SK-N-SH (cell line): Measurements from ENCODE around the gene ARHGAP26. TPM values are rescaled to one million over a fixed set of nuclear protein-coding genes. Genes with fewer than 3 reads are reported as not detected.

Experiments used
- CTCF ChIA-PET: fragments of 300-600, 350-600 bp; formaldehyde crosslinking; extraction: SDS; loops from one replicate; lab custom pipeline; 2021; lab: Yijun Ruan, JAX
- POLR2A ChIA-PET: fragments of 350-600 bp; sonication (Branson Sonifier 250); formaldehyde crosslinking; extraction: SDS; loops from one replicate; lab custom pipeline; 2020; ENCODE audit warnings: antibody characterized with exemption, inconsistent platforms; lab: Yijun Ruan, JAX
- DNase-seq: peaks from one replicate; pipeline ENCODE4 v3.0.0; 2012
- H2AFZ ChIP-seq: fragments of 200-600 bp; sonication (generic); 2 replicates; pipeline ENCODE4 v1.8.1; 2016; ENCODE audit warnings: antibody characterized with exemption, mild to moderate bottlenecking, low read depth
- H3F3A ChIP-seq: fragments of 200-600 bp; sonication (generic); replicated peaks from 2 replicates; pipeline ENCODE3; 2016; ENCODE audit warnings: antibody characterized with exemption, mild to moderate bottlenecking; ENCODE audit not compliant: insufficient read depth
- H3K27ac ChIP-seq, 2 experiments: fragments of 200-500 bp in 1 of 2; fragments of 200-600 bp in 1 of 2; sonication (Bioruptor generic) in 1 of 2; sonication (generic), shearing (Covaris generic) in 1 of 2; 2 replicates each; pipeline versions ENCODE4 v1.5.1 to v1.6.1; 2014 to 2016; ENCODE audit warnings: low read depth in 2 of 2, inconsistent platforms in 1 of 2, low read length in 1 of 2, mild to moderate bottlenecking in 1 of 2, mixed read lengths in 1 of 2
- H3K27me3 ChIP-seq: fragments of 200-600 bp; sonication (generic), shearing (Covaris generic); 2 replicates; pipeline ENCODE4 v1.6.1; 2016; ENCODE audit warnings: mixed run types; ENCODE audit not compliant: insufficient read depth
- H3K36me3 ChIP-seq, 2 experiments: fragments of 200-500 bp in 1 of 2; fragments of 200-600 bp in 1 of 2; sonication (Bioruptor generic) in 1 of 2; sonication (generic) in 1 of 2; replicated peaks in 1 of 2; 2 replicates each; pipeline versions ENCODE3 to v1.5.1; 2014 to 2016; ENCODE audit warnings: low read length in 1 of 2, mild to moderate bottlenecking in 1 of 2; ENCODE audit not compliant: insufficient read depth in 2 of 2, control insufficient read depth in 1 of 2
- H3K4me1 ChIP-seq, 2 experiments: fragments of 200-500 bp in 1 of 2; fragments of 200-600 bp in 1 of 2; sonication (Bioruptor generic) in 1 of 2; sonication (generic), shearing (Covaris generic) in 1 of 2; 2 replicates each; pipeline versions ENCODE4 v1.5.1 to v1.6.1; 2014 to 2016; ENCODE audit warnings: low read depth in 1 of 2, low read length in 1 of 2, mixed run types in 1 of 2; ENCODE audit not compliant: insufficient read depth in 2 of 2, control insufficient read depth in 1 of 2
- H3K4me2 ChIP-seq: fragments of 200-600 bp; sonication (generic), shearing (Covaris generic); 2 replicates; pipeline ENCODE4 v1.6.1; 2017; ENCODE audit warnings: mixed run types
- H3K4me3 ChIP-seq, 2 experiments: fragments of 200-500 bp in 1 of 2; fragments of 200-600 bp in 1 of 2; sonication (Bioruptor generic) in 1 of 2; sonication (generic), shearing (Covaris generic) in 1 of 2; 2 replicates each; pipeline versions ENCODE4 v1.5.1 to v1.8.1; 2014 to 2016; ENCODE audit warnings: low read depth in 2 of 2, inconsistent platforms in 1 of 2, low read length in 1 of 2, mild to moderate bottlenecking in 1 of 2, mixed read lengths in 1 of 2, moderate library complexity in 1 of 2
- H3K79me2 ChIP-seq: fragments of 200-600 bp; sonication (generic); 2 replicates; pipeline ENCODE4 v1.8.1; 2017; ENCODE audit warnings: mild to moderate bottlenecking; ENCODE audit not compliant: insufficient read depth
- H3K9ac ChIP-seq: fragments of 200-600 bp; sonication (generic); 2 replicates; pipeline ENCODE4 v1.6.1; 2017; ENCODE audit warnings: mixed run types
- H3K9me2 ChIP-seq: fragments of 200-600 bp; sonication (generic); 2 replicates; pipeline ENCODE4 v1.6.1; 2017; ENCODE audit warnings: mixed run types
- H3K9me3 ChIP-seq: fragments of 200-600 bp; sonication (generic); 2 replicates; pipeline ENCODE4 v1.6.1; 2017; ENCODE audit warnings: mixed run types, mild to moderate bottlenecking, moderate library complexity
- H4K20me1 ChIP-seq: fragments of 200-600 bp; sonication (generic); 2 replicates; pipeline ENCODE4 v1.6.1; 2017; ENCODE audit warnings: mild to moderate bottlenecking, mixed run types; ENCODE audit not compliant: insufficient read depth
- EP300 ChIP-seq, 2 experiments: IDR thresholded peaks; 2 replicates each; pipeline versions ENCODE4 v1.4.0 to v1.6.1; 2012; ENCODE audit warnings: borderline replicate concordance in 1 of 2, low read depth in 1 of 2, low read length in 1 of 2
- JUND ChIP-seq: IDR thresholded peaks from 2 replicates; pipeline ENCODE4 v1.4.0; 2012
- NRF1 ChIP-seq: IDR thresholded peaks from 2 replicates; pipeline ENCODE4 v1.6.1; 2012; ENCODE audit warnings: low read depth, mild to moderate bottlenecking, low read length
- RAD21 ChIP-seq: IDR thresholded peaks from 2 replicates; pipeline ENCODE4 v1.6.1; 2012; ENCODE audit warnings: mild to moderate bottlenecking, low read length
- RCOR1 ChIP-seq: fragments of 150-350 bp; IDR thresholded peaks from 2 replicates; pipeline ENCODE4 v1.6.1; 2017; ENCODE audit warnings: antibody characterized with exemption, low read length
- SIN3A ChIP-seq: IDR thresholded peaks from 2 replicates; pipeline ENCODE4 v1.6.1; 2012; ENCODE audit warnings: low read depth, mild to moderate bottlenecking, low read length, moderate library complexity, borderline replicate concordance
- TAF1 ChIP-seq: IDR thresholded peaks from 2 replicates; pipeline ENCODE4 v1.6.1; 2012; ENCODE audit warnings: low read depth, mild to moderate bottlenecking, low read length, moderate library complexity, borderline replicate concordance
- TCF12 ChIP-seq: IDR thresholded peaks from 2 replicates; pipeline ENCODE4 v1.4.0; 2012
- TEAD4 ChIP-seq: IDR thresholded peaks from 2 replicates; pipeline ENCODE4 v1.4.0; 2012; ENCODE audit warnings: mild to moderate bottlenecking, borderline replicate concordance; ENCODE audit not compliant: insufficient read depth
- YY1 ChIP-seq: IDR thresholded peaks from 2 replicates; pipeline ENCODE4 v1.4.0; 2012; ENCODE audit warnings: low read depth, mild to moderate bottlenecking
- WGBS: methylation state at CpG from one replicate; pipeline ENCODE4 v1.1.6; 2017; ENCODE audit warnings: low lambda C conversion rate; 5-methylcytosine and 5-hydroxymethylcytosine counted together
- polyA plus RNA-seq, 3 experiments: library from polyadenylated mRNA; depleted of rRNA; stranded (reverse); fragments of >200 nt; gene quantifications; 2 replicates each; pipeline ENCODE4 v1.2.3, GENCODE V29; 2012
- TF ChIP-seq, protein P1 (sequence below): IDR thresholded peaks from 2 replicates; pipeline ENCODE4 v1.4.0; 2012; ENCODE audit warnings: low read depth, borderline replicate concordance
- TF ChIP-seq, protein P2 (sequence below): fragments of 150-350 bp; IDR thresholded peaks from 2 replicates; pipeline ENCODE4 v1.6.1; 2017; ENCODE audit warnings: antibody characterized with exemption, low read length, low read depth, borderline replicate concordance

Gene ARHGAP26
- polyA plus RNA-seq, 1 of the 3 experiments (the other 2 are of a cell fraction), result 6.1 TPM

DNA sequence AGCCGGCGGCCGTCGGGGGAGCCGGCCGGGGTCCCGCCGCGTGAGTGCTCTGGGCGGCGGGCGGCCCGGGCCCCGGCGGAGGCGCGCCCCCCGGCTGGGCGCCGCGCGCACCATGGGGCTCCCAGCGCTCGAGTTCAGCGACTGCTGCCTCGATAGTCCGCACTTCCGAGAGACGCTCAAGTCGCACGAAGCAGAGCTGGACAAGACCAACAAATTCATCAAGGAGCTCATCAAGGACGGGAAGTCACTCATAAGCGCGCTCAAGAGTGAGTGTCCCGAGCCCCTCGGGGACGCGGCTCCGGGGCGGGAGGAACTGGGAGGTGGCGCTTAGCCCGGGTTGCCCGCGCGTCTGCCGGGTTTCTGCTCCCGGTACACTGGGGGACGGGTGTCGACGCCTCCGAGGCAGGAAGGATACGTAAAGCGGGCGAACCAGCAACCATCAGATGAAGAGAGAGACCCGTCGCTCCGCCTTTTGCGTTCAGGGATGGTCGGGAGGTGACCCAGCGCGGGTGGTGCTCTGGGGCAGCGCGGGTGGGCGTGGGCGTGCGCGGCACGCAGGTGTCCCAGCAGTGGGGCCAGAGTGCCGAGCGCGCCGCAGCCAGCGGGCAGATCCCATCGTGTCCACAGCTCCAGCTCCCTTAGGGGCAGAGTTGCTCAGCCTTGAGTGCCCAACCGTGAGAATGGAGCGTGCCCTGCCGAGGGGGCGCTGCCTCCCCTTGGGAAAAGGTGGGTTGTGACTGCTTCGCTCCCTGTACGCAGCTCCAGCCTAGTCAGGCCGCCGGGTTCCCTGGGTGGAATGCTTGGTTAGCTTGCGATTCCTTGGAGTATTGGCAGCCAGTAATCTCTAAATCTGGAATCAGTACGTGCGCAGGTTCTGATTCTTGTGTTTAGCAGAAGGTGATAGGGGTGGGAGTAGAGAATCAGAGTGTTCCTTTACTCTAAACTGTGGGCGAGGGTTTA is 753 bp downstream of the ARHGAP26 start (continued):
- TF ChIP-seq, protein P1, sequence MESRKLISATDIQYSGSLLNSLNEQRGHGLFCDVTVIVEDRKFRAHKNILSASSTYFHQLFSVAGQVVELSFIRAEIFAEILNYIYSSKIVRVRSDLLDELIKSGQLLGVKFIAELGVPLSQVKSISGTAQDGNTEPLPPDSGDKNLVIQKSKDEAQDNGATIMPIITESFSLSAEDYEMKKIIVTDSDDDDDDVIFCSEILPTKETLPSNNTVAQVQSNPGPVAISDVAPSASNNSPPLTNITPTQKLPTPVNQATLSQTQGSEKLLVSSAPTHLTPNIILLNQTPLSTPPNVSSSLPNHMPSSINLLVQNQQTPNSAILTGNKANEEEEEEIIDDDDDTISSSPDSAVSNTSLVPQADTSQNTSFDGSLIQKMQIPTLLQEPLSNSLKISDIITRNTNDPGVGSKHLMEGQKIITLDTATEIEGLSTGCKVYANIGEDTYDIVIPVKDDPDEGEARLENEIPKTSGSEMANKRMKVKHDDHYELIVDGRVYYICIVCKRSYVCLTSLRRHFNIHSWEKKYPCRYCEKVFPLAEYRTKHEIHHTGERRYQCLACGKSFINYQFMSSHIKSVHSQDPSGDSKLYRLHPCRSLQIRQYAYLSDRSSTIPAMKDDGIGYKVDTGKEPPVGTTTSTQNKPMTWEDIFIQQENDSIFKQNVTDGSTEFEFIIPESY, result no peak
- no peak for TF ChIP-seq TAF1
- no peak for TF ChIP-seq EP300 (IDR thresholded peaks at IDR 0.05; ENCODE audit: borderline replicate concordance in 1 of 2, low read depth in 1 of 2, low read length in 1 of 2)
- no peak for TF ChIP-seq TCF12
- 0 out of 2 replicates have a peak, but pooled peaks have one; percentile 18 for TF ChIP-seq SIN3A
- TF ChIP-seq RAD21, result peak; percentile 65
- no peak for TF ChIP-seq NRF1
- TF ChIP-seq, protein P2, sequence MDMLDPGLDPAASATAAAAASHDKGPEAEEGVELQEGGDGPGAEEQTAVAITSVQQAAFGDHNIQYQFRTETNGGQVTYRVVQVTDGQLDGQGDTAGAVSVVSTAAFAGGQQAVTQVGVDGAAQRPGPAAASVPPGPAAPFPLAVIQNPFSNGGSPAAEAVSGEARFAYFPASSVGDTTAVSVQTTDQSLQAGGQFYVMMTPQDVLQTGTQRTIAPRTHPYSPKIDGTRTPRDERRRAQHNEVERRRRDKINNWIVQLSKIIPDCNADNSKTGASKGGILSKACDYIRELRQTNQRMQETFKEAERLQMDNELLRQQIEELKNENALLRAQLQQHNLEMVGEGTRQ, result no peak
- TF ChIP-seq TEAD4, result no peak
- TF ChIP-seq JUND, result no peak

DNA sequence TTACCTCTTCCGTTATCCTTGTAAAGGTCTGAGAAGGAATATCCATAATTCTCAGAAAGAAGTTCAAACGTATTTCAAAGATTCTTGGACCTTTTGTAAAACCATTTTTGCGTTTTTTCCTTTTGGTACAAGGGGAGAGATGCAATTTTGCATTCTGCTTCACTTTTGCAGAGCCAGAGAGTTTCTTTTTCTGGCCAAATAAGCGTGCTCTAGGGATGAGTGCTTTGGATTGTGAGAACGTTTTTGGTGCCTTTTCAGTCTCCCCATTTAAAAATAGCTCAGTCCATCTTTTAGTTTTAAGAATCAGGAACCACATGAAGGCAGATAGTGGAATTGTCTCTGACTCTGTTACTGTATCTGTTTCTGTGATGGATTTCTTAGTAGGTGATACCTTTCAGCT is 1.5 kb downstream of the ARHGAP26 start:
- H3K9ac ChIP-seq, result peak overlapping the region; percentile 68; the same call in 1 of the 2 replicates
- no peaks in the 10 kb centered on the region for H3K9me2 ChIP-seq
- peak overlapping the region; percentile 52 to 89 for H3K27ac ChIP-seq
- H3K4me1 ChIP-seq, result peaks cover 12 to 17% of the 10 kb centered on the region in 2 experiments; a peak in 3 of 4 replicates
- no peaks in the 10 kb centered on the region for H3K36me3 ChIP-seq
- 0 out of 2 replicates have a peak overlapping the region, but pooled peaks have one; percentile 89 for H2AFZ ChIP-seq
- peak overlapping the region; percentile 92 for H3K4me2 ChIP-seq
- H3K4me3 ChIP-seq, result peak overlapping the region; percentile 70 to 87
- DNase-seq, result no peak
- H3K79me2 ChIP-seq, result no peaks in the 10 kb centered on the region
- TF ChIP-seq YY1 (no peak), NRF1 (no peak), RCOR1 (no peak)
- H3F3A ChIP-seq, result no peaks in the 10 kb centered on the region
- POLR2A ChIA-PET, result interaction anchor here (1.3 to 2.4 kb wide), 3 partner anchors 12 to 101 kb away, joined by 3 to 15 read pairs (median 10); no protein-coding TSS in a partner anchor
- no peaks in the 10 kb centered on the region for H3K27me3 ChIP-seq
- H4K20me1 ChIP-seq, result no peaks in the 10 kb centered on the region
- 32% methylated on average over 5 of the region's 5 CpGs for WGBS
- no peaks in the 10 kb centered on the region for H3K9me3 ChIP-seq
- CTCF ChIA-PET, result interaction anchor here (0.8 to 8.1 kb wide), 23 partner anchors 9 to 120 kb away, joined by 3 to 90 read pairs (median 7); no protein-coding TSS in a partner anchor
